ENCODE results near the gene C10orf71. TPM values are rescaled to one million over a fixed set of nuclear protein-coding genes. Genes with fewer than 3 reads are reported as not detected.

The C10orf71 gene
- total RNA-seq, 1 experiment from 2014 or later: not detected

DNA sequence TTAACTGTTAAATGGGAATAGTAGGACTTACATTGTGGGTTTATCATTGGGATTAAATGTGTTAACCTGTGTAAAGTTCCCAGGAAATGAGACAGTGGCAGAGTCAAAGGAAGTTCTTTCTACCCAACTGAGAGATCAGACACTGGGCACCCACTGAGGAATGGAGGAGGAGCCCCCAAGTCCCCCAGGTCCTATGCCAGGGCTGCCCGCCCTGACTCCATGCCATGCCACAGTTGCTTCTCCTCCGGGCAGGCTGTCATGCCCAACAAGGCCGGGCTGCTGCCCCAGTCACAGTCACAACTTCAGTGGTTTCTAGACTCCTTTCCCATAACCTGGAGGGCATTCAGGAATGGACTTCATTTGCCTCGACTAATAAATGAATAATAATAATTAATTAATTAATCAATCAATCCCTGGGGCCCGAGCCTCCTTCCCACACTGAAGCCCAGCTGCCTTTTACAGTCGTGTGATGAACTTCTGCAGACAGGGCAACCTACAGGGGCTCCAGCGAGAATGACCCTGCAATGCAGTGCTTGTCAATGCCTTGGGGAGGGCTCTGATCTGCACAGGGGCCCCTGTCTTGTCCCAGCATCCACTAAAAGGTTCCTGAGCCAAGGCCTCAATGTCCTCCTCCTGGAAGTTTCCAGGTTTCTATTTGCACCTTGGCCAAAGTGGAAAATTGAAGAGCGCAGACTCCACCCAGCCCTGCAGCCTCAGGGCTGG is 64.5 kb downstream of the C10orf71 start:
- ChIA-PET CTCF (no interaction called here), POLR2A (no interaction called here)
- Mint-ChIP-seq H3K4me3 (ENCODE audit: unreplicated experiment) (no peak overlapping the region), H3K36me3 (ENCODE audit: insufficient read depth, unreplicated experiment) (no peaks in the 10 kb centered on the region), H3K27ac (ENCODE audit: unreplicated experiment) (no peak overlapping the region), H3K9me3 (ENCODE audit: unreplicated experiment) (no peaks in the 10 kb centered on the region), H3K27me3 (ENCODE audit: insufficient read depth, unreplicated experiment) (peaks cover 16% of the 10 kb centered on the region), H3K4me1 (ENCODE audit: low read depth, unreplicated experiment) (no peaks in the 10 kb centered on the region)
- no peak overlapping the region for H3K4me3 ChIP-seq (ENCODE audit: low read depth, low read length)
- TF ChIP-seq, protein P1, sequence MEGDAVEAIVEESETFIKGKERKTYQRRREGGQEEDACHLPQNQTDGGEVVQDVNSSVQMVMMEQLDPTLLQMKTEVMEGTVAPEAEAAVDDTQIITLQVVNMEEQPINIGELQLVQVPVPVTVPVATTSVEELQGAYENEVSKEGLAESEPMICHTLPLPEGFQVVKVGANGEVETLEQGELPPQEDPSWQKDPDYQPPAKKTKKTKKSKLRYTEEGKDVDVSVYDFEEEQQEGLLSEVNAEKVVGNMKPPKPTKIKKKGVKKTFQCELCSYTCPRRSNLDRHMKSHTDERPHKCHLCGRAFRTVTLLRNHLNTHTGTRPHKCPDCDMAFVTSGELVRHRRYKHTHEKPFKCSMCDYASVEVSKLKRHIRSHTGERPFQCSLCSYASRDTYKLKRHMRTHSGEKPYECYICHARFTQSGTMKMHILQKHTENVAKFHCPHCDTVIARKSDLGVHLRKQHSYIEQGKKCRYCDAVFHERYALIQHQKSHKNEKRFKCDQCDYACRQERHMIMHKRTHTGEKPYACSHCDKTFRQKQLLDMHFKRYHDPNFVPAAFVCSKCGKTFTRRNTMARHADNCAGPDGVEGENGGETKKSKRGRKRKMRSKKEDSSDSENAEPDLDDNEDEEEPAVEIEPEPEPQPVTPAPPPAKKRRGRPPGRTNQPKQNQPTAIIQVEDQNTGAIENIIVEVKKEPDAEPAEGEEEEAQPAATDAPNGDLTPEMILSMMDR (IDR thresholded peaks at IDR 0.05; ENCODE audit: insufficient read depth in 1 of 2, low read depth in 1 of 2, low read length in 1 of 2, severe bottlenecking in 1 of 2, unreplicated experiment in 1 of 2): no peak
- H3K36me3 ChIP-seq (ENCODE audit: control insufficient read depth, insufficient read depth, low read length): no peaks in the 10 kb centered on the region
- no peaks in the 10 kb centered on the region for H3K27me3 ChIP-seq (replicated peaks; ENCODE audit: control insufficient read depth, insufficient read depth, low read length)
- intact Hi-C loops (cut with micrococcal nuclease; ENCODE audit: unreplicated experiment): no loop called here
- H3K4me1 ChIP-seq: no peaks in the 10 kb centered on the region
- no peaks in the 10 kb centered on the region for H3K9me3 ChIP-seq
- DNase-seq: no peak
- no TSS peak for BruUV-seq (replicated peaks)

GRCh38 chr10:49364051-49364450 is 65.1 kb downstream of the C10orf71 start:
- intact Hi-C loops (cut with micrococcal nuclease; ENCODE audit: unreplicated experiment): no loop called here
- no TSS peak for BruUV-seq (replicated peaks)
- TF ChIP-seq, protein P1 (IDR thresholded peaks at IDR 0.05; ENCODE audit: insufficient read depth in 1 of 2, low read depth in 1 of 2, low read length in 1 of 2, severe bottlenecking in 1 of 2, unreplicated experiment in 1 of 2): no peak
- Histone ChIP-seq H3K4me1 (no peaks in the 10 kb centered on the region), H3K9me3 (no peaks in the 10 kb centered on the region), H3K4me3 (ENCODE audit: low read depth, low read length) (no peak overlapping the region), H3K27me3 (replicated peaks; ENCODE audit: control insufficient read depth, insufficient read depth, low read length) (no peaks in the 10 kb centered on the region), H3K36me3 (ENCODE audit: control insufficient read depth, insufficient read depth, low read length) (no peaks in the 10 kb centered on the region)
- Mint-ChIP-seq H3K36me3 (ENCODE audit: insufficient read depth, unreplicated experiment) (no peaks in the 10 kb centered on the region), H3K27ac (ENCODE audit: unreplicated experiment) (no peak overlapping the region), H3K27me3 (ENCODE audit: insufficient read depth, unreplicated experiment) (peaks cover 13% of the 10 kb centered on the region), H3K4me1 (ENCODE audit: low read depth, unreplicated experiment) (no peaks in the 10 kb centered on the region), H3K4me3 (ENCODE audit: unreplicated experiment) (no peak overlapping the region), H3K9me3 (ENCODE audit: unreplicated experiment) (no peaks in the 10 kb centered on the region)
- no peak for DNase-seq
- ChIA-PET CTCF (no interaction called here), POLR2A (no interaction called here)

GRCh38 chr10:49364747-49365146 is 65.8 kb downstream of the C10orf71 start:
- TF ChIP-seq, protein P1 (IDR thresholded peaks at IDR 0.05; ENCODE audit: insufficient read depth in 1 of 2, low read depth in 1 of 2, low read length in 1 of 2, severe bottlenecking in 1 of 2, unreplicated experiment in 1 of 2): no peak
- no peak overlapping the region for H3K27ac Mint-ChIP-seq (ENCODE audit: unreplicated experiment)
- DNase-seq: no peak
- Histone ChIP-seq H3K9me3 (no peaks in the 10 kb centered on the region), H3K36me3 (ENCODE audit: control insufficient read depth, insufficient read depth, low read length) (no peaks in the 10 kb centered on the region), H3K4me3 (ENCODE audit: low read depth, low read length) (no peak overlapping the region), H3K4me1 (no peaks in the 10 kb centered on the region), H3K27me3 (replicated peaks; ENCODE audit: control insufficient read depth, insufficient read depth, low read length) (no peaks in the 10 kb centered on the region)
- no peaks in the 10 kb centered on the region for H3K4me1 Mint-ChIP-seq (ENCODE audit: low read depth, unreplicated experiment)
- BruUV-seq (replicated peaks): no TSS peak
- no peaks in the 10 kb centered on the region for H3K9me3 Mint-ChIP-seq (ENCODE audit: unreplicated experiment)
- no peak overlapping the region for H3K4me3 Mint-ChIP-seq (ENCODE audit: unreplicated experiment)
- ChIA-PET POLR2A (no interaction called here), CTCF (no interaction called here)
- H3K36me3 Mint-ChIP-seq (ENCODE audit: insufficient read depth, unreplicated experiment): no peaks in the 10 kb centered on the region
- H3K27me3 Mint-ChIP-seq (ENCODE audit: insufficient read depth, unreplicated experiment): peaks cover 13% of the 10 kb centered on the region
- intact Hi-C loops (cut with micrococcal nuclease; ENCODE audit: unreplicated experiment): no loop called here

All from Caco-2 (cell line).